HG03439 (cell line): ENCODE data around the gene CMYA5.
"Not testable (repeated sequence)": the region's sequence is repeated elsewhere in the genome, so short reads cannot be mapped to it uniquely, and the experiment has no call there.

Experiments
- ATAC-seq: cut with Tn5 transposase; IDR thresholded peaks from one replicate; pipeline ENCODE4 v1.9.1; 2021; ENCODE audit warnings: mild to moderate bottlenecking, moderate library complexity; ENCODE audit not compliant: unreplicated experiment

CMYA5 gene

DNA sequence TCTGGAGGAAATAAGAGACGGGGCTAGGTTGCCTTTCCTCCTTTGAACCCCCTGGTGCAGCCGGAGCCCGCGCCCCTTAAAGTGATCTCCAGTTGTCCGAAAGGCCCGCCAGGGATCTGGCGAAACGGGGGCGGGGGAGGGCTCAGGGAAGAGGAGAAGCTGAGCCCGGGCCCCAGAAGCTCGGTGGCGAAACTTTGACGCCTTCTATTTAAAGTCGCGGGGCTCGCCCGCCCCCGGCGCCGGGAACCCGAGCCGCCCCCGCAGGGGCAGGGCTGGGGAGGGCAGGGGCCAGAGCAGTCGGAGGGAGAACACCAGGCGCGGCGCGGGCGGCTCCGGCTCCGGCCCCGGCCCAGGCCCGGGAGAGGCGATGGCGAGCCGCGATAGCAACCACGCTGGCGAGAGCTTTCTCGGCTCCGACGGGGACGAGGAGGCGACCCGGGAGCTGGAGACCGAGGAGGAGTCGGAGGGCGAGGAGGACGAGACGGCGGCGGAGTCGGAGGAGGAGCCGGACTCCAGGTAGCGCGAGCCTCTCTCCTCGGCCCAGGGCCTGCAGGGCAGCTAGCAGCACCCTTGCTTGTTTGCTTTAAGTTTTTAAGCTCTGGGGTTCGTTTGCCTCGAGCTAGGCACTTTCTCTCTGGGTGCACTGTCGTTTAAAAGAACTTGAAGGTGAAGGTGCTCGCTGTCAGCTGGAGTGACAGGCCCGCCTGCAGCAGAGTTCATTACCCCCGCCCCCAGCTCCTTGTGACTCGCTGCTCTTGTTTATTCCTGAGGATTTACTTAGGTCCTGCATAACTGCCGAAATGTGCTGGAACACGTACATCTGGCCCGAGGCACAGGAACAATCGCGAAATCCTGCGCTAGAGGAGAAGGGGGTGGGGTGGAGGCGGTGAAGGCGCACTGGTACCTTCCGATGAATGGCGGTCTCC lies at the start of gene CMYA5:
Gene CMYA5, plus strand, starts transcription at position 296 of the 926 bp plus-strand sequence. Its CDS starts 72 bp downstream, at position 368.
- ATAC-seq: no peak

DNA sequence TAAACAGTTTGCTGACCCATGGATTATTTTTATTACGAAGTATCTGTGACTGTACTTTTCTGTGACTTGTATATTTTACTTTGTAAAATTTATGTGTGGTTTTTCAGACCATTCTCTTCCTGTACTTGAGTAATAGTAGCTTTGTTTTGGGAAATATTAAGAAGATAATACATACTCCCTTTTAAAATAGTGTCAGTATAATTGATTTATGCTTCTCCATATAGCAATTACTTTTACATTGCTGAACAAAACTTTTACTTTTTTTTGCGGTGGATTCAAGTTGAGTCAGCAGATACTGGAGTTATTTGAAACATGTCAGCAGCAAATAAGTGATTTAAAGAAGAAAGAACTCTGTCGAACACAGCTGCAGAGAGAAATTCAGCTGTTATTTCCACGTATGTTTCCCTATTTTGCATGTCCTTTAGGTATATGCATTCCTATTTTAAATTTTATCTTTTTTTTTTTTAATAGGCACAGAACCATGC lies 49.0 kb upstream of the CMYA5 start:
- no peak for ATAC-seq

DNA sequence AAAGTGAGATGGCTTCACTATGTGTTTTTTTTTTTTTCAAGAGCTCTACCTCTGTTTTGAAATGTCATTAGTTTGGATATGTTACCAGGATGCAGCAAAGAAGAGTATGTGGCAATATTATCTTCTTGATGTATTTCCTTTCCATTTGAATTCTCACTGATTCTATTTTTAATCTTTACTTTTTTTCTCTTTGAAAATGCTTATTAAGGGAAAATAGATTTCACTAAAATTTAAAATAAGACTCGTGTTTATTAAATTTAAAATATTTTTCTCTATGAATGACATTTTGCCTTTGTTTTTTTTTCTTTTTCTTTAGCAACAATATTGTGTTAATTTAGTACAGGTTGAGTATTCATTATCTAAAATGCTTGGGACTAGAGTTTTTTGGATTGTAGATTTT lies 48.2 kb upstream of the CMYA5 start:
- ATAC-seq: no peak

DNA sequence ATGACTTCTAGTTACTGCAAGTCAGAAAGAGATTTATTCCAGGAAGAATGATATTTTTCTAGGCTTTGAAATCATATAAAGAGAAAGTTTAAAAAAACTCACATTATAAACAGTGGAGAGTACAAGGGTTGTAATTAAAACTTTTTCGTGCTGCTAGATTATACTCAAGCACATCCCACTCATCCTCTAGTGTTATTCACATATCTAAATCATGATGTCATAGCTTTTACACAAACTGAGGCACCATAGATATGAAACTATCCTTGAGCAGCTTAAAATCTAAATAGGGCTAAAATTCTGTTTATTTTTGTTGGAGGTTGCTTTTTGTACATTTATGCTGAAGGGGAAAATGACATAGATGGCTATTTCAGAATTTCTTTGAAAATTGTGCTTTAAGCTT lies 47.4 kb upstream of the CMYA5 start:
- no peak for ATAC-seq

DNA sequence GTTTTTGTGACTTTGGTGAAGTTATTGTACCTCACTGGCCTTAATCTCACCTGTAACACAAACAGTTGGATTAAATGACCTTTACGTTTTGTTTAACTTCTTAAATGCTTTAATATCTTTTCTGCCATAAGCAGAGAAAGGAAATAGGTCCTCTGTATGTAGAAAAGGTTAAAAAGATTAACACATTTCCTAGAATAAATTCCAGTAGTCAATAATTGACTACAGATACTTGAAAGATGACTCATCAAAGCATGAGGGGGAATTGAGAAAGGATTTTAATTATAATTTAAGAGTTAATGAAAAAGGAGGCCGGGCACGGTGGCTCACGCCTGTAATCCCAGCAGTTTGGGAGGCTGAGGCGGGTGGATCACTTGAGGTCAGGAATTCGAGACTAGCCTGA lies 35.8 kb upstream of the CMYA5 start:
- ATAC-seq: no peak

DNA sequence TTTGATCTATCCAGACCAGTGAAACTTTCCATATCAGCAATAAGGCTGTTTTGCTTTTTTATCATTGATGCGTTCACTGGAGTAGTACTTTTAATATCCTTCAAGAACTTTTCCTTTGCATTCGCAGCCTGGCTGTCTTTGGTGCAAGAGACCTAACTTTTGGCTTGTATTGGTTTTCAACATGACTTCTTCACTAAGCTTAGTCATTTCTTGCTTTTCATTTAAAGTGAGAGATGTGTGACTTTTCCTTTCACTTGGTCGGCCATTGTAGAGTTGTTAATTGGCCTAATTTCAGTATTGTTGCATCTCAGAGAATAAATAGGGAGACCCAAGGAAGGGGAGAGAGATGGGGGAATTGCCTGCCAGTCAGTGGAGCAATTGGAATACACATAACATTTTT lies 26.4 kb upstream of the CMYA5 start:
- ATAC-seq: no peak

DNA sequence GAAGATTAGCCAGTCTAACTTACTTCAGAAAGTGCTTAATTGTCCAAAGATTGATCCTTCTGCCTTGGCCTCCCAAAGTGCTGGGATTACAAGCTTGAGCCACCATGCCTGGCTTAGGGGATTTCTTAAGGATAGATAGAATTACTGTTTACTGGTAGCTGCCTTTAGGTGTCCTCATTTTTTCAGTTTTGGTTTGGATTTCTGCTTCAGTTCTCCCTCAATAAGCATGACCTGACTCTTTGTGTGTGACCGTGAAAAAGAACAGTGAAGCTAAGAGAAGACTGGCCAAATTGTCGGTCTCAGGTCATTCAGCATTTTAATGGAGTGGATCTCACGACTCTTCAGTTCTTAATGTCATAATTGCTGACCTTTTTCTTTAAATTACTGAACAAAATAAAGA lies 22.9 kb upstream of the CMYA5 start:
- no peak for ATAC-seq

DNA sequence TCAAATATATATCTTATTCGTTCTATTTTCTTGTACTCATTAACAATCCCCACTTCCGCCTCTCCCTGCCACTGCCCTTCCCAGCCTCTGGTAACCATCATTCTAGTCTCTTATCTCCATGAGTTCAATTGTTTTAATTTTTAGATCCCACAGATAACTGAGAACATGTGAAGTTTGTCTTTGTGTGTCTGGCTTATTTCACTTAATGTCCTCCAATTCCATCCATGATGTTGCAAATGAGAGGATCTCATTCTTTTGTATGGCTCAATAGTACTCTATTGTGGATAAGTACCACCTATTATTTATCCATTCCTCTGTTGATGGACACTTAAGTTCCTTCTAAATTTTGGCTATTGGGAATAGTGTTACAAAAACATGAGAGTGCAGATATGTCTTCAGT lies 17.2 kb upstream of the CMYA5 start:
- ATAC-seq: no peak

DNA sequence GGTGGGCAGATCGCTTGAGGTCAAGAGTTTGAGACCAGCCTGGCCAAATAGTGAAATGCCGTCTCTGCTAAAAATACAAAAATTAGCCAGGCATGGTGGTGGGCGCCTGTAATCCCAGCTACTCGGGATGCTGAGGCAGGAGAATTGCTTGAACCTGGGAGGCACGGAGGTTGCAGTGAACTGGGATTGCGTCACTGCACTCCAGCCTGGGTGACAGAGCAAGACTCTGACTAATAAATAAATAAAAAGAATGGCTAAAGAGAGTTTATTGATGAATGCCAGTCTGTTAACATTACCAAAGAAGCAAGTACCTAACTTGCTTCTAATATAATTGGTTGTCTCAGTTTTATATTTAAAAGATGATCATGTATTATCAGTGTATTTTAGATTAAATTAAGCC lies 13.3 kb upstream of the CMYA5 start:
- not testable (repeated sequence) for ATAC-seq

DNA sequence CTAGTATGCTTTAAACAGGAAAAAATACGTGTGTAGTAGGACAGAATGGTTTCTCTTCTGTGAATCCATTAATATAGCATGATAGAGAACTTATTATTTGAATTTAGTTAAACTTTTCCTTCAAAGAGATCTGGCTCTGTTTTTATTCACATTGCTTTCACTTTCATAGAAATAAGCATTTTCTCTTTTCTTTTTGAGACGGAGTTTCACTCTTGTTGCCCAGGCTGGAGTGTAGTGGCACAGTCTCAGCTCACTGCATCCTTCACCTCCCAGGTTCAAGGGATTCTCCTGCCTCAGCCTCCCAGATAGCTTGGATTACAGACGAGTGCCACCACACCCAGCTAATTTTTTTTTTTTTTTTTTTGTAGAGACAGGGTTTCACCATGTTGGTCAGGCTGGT lies 7.5 kb upstream of the CMYA5 start:
- not testable (repeated sequence) for ATAC-seq

DNA sequence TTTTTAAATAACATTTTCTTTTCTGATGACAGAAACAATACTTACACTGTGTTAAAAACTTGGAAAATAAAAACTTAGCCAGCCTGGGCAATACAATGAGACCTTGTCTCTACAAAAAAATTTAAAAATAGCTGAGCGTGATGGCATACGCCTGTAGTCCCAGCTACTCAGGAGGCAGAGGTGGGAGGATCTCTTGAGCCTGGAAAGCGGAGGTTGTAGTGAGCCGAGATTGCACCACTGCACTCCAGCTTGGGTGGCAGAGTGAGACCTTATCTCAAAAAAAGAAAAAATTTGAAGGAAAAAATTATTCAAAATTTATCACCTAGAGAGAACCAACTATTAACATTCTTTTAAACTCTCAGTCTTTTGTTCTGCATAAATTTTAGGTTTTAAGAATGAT lies 4.9 kb upstream of the CMYA5 start:
- no peak for ATAC-seq

DNA sequence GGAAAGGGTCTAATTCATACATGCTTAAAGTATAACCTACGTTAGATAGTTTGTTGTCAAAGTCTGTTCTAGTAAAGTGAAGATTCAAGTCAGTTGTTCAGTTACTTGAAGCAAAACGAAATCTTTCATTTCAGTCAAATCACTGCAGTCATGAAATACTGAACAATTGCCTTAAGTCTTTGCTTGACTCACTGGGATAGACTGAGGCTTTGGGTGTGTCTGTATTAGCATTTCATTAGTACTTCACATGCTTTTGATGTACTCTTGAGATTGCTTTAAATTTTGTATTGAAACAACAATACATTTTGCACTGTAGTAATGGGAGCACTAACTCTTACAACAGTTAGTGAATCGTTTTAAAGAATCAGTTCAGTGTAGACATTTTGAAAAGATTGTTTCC lies 4.0 kb upstream of the CMYA5 start:
- no peak for ATAC-seq

DNA sequence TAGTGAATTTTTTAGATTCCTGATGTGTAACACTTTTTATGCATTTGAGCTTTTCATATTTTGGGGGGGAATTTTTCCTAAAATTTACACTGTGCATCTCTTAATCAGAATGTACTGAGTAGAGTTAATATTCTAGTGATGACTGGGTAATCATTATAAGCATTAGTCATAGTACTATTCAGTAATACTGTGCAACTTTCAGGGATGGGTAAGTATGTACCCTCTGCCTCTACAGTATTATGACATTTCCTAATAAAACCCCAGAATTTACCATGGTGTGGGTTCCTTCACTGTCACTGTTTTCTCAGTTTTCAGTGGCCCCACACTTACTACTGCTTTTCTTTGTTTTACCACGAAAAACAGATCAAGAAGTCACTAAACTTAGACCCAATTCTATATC lies 2.8 kb upstream of the CMYA5 start:
- no peak for ATAC-seq

DNA sequence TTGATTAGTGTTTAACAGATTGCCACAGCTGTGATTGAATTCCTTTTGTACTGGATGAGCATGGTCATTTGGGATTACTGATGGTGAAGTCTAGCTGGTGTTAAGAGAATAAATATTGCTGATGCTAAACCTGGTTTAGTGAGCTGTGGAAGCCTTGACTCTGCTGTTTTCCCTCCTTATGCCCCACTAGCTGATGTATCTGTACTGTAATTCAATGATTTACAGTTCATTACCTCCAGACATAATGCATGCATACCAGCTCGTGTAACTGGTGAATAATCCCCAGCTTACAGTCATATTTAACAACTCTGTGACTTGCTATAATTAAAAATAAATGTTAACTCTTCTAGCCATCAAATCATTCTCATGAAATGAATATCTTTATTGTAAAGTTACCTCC lies 1.7 kb upstream of the CMYA5 start:
- no peak for ATAC-seq

DNA sequence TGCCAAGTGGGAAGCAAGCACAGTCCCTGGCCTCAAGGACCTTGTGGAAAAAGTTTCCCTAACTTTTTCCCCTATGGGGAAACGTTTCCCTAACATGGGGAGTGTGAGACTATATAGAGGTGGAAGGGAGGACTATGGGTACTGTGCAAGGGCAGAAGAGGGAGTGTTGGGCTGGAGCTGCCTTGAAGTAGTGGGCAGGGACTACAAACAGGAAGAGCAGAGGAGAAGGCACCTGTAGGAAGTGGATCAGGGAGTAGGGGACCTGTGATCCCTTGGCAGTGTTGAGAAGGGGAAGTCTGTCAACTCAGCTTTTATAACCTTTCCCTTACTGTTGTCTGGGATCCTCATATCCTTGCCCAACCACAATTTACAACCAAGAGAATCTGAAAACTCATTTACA lies 1.4 kb downstream of the CMYA5 start:
- no peak for ATAC-seq

DNA sequence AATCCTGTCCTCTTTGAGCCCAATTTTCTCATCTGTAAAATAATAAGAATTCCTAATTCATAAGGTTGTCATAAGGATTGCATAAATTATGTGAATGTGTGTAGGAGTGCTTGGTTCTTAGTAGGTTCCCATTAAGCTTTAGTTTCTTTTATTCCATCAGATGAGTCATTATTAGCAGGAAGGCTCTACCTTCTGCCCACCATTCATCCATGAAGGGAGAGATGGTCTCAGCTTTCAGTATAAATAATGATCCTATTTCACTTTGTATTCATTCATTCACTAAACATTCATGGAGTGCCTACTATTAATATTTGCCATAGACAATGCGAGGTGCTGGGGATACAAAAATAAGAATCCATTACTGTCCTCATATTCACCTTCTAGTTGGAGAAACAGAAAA lies 3.0 kb downstream of the CMYA5 start:
- no peak for ATAC-seq

DNA sequence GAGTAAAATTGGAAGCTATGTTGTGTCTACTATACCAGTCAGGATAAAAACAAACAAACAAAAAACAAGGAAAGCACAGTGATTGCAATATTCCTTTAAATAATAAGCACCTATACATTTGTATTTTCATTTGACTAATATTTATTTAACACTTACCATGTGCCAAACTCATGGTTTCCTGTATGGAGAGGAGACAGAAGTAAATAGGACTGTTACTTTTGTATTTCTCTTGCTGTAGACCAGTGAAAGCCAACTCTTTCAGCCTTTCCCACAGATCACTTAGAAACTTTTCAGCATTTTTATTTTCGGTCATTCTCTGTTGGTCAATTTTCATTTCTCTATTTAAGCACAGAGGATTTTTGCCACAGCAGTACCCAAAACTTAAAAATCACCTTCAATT lies 4.5 kb downstream of the CMYA5 start:
- ATAC-seq: no peak

DNA sequence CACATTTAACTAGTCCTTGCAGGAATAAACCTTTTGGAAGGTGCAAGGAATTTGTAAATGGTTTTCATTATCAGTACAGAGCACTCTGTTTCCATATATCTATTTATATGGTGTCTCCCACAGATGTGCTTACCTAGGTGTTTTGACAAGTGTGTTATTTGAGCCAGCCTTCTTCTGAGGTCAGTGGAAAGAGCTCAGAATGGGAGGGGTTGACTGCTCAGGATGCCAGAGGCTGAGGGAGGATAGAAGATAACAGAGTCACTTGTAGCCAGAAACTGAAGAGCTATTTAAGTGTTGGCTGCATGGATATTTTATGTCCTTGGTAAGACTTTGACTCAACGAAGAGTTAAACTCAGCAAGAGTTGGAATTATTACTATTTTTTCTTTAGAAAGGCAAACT lies 5.0 kb downstream of the CMYA5 start:
- ATAC-seq: no peak

DNA sequence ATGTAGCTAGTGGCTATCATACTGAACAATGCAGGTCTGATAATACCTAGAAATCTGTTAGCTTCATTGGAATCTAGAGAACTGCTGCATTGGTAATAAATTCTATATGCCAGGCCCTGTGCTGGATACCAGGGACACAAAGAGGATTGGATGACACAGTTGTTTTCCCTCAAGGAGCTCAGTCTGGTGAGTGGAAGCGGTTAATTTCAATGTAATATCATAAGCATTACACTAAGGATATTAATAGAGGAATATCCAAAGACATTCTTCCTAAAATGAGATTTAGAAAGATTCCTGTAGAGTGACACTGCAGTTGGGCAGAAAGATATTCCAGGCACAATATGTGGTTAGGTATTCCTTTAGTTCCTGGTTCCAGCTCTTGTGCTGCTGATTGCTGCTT lies 5.9 kb downstream of the CMYA5 start:
- ATAC-seq: no peak

DNA sequence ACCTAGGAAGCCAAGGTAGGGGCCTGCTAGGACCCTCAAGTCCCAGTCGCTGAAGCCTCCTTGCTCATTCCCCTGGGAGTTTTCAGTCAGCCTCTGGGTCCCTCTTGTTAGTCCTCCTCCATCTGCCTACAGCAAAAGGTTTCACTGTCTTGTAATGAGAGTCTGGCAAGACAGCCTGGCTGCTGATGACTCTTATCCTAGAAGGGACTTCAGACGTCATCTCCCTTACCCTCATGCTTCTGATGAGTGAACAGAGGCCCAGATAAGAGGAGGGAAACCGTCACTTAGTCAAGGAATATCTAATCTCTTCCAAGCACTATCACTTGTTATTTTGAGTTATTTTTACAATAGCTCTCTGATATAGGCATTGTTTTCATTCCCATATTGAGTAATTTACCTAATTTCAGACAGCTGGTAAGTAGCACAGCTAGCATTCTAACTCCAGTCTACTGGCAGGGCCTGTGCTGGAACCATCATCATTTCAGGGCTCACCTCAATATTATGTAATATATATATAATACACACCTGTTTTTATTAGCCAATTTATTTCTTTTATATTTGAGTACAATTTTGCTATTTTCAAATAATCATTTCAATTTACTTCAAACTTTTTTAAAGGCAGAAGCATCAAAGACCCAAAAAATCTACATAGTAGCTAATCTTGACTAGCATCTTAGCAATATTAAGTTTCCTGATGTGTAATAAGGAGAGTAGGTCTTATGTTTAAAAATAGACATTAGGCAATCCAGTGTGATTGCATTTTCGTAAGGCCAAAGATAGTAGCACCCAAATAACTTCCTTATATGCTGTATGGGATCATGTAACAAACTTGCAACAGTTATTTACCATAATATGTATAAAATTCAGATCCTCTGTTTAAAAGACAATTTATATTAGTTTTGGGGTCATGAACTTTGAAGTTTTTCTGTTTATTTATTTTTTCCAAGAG lies 7.9 kb downstream of the CMYA5 start:
- no peak for ATAC-seq

DNA sequence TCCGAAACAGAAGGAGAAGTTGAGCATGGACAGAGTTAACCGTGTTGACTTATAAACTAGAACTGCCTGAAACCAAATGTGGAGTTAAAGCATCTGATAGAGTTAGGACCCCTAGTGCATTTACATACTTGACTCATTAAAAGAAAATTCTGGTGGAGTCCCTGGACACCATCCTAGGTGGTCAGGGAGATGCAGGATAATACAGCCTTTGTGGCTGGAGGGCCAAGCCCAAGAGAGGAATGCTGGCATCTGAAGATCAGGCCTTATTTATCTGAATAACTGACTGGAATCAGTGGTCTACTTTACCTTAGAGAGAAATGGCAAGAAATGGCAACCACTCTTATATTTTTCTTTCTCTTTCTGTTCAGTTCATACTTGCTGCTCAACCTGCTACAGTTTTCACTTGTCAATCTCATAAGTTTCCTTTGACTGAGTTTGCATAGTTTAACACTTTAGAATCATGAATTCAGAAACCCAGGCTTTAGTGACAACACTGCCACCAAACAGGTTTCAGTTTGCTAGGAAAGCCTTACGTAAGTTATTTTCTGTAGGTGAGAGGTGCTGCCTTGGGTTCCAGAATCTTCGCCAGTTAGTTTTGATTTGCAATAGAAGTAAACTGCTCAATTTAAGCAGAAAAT lies 10.2 kb downstream of the CMYA5 start:
- ATAC-seq: peak; percentile 78
